Ammon's horn (tissue), 1 donor: ENCODE data around the gene ADD3.

Source experiments
- DNase-seq: peaks from one replicate; pipeline ENCODE4 v3.0.0-alpha.2; 2016; ENCODE audit warnings: low spot score

ADD3 gene

DNA sequence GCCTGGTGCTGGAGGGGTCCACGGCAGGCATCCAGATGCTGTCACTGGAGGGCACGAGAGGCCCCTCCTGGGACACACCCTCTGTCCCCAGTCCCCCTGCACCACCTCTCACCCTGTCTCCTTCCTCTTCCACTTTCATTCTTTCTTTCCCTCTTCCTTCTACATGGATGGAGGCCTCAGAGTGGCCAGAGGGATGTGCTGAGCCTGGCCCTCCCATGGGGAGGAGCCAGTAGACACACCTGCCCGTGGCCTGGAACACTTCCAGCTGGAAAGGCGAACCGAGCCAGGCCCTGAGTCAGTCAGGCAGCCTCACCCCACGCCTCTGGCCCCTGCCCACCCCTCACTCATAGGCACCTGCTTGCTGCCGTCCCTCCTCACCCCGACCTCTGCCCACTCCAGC lies 143.7 kb downstream of the ADD3 start:
- DNase-seq, result no peak

DNA sequence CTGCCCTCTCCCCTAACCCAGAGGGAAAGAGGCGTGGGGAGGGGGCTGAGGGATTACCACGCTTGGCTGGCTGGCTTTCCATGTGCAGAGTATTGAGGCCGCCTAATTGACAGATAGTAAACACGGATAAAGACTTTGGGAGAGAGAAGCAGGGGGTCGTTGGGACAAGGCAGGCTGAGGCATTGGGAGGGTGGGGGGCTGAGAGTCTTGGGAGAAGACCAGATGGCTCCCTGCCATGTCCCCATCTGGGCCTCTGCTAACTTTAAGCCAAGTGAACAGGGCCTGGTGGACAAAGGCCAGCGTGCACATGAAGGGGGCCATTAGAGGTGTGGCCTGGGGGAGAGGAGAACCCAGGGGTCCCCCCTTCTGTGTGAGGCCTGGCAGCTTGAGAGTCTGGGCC lies 144.2 kb downstream of the ADD3 start:
- DNase-seq, result no peak

DNA sequence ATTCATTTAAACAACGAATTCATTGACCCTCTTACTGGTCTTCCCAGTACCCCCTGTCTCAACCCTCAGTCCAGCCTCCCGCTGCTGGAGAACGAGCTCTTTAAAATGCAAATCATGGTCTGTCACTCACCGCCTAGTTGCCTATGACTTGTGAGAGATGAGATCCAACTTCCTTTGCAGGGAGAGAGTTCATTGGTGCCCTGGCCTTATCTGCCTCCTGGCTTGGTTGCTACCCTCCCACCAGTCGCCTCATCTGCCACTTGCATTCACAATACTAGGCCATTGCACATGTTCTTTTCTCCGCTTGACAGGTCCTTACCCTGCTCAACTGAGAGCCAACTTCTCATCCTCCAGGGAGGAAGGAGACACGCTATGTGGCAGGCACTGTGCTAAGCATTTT lies 145.6 kb downstream of the ADD3 start:
- no peak for DNase-seq

DNA sequence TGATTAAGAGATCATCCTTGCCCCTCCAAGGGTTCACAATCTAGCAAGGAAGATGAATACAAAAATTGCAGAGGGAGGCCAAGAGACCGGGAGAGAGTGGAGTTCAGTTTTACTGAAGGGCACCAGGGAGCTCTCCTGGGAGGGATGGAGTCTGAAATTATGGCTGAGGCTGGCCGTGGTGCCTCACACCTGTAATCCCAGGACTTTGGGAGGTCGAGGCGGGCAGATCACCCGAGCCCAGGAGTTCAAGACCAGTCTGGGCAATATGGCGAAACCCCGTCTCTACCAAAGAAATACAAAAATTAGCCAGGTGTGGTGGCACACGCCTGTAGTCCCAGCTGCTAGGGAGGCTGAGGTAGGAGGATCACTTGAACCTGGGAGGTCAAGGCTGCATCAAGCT lies 148.3 kb downstream of the ADD3 start:
- DNase-seq, result no peak

DNA sequence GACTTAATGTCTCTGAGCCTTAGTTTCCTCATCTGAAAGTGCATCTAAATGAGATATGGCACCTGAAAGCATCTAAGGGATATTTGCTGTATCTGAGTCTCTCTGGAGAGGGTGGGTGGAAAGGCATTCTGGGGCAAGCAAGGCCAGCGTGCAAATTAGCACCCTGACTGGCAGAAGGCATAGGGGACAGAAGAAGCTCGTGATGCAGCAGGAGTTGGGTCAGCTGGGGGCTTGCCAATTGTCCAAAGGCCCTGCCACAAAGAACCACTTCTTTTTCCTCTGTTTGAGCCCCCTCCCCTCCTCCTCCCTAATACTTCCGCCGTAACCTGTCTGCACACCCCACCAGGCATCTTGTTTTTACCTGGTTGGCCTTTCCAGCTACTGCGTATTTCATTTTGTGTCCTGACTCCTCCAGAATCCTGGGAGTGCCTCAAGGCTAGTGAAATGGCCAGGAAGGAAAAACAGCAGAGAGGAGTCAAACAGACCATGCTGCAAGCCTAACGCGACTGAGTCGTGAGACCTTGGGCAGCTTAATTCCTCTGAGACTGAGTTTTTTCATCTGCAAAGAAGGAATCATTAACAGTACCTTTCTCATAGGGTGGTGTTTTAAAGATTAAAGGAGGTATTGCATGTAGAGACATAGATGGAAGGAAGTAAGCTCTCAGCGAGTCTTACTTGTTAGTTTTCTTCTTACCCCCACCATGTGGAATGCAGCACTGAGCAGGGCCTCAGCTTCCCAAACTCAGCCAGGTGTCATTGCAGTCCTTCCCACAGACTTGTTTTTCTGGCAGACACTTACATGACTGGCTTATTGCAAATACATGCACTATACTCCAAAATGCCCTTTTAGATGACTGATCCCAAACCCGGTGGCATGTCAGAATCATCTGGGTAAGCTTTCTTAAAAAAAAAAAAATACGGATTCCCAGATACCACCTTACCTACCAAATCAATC lies 150.5 kb downstream of the ADD3 start:
- DNase-seq, result no peak

DNA sequence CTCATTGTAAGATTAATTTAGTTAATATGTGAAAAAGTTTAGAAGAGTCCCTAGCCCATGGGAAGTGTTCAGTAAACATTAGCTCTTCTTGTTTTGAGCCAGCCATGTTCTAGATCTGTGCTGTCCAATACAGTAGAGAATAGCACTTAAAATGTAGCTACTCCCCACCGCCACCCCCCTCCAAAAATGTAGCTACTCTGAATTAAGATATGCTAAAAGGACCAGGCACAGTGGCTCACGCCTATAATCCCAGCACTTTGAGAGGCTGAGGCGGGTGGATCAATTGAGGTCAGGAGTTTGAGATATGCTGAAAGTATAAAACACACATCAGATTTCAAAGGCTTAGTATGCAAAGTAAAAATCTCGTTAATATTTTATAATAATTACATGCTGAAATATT lies 152.3 kb downstream of the ADD3 start:
- DNase-seq, result no peak

DNA sequence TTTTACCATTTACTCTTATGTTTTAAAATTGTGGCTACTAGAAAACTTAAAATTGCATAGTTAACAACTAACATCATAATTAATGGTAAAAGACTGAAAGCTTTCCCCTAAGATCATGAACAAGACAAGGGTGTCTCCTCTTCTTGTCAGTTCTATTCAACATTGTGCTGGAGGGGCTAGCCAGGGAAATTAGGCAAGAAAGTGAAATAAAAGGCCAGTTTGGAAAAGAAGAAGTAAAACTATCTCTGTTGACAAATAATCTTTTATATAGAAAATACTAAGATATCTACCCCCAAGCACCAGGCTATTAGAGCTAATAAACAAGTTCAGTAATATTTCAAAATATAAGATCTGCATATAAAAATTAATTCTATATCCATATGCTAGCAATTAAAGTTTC lies 152.7 kb downstream of the ADD3 start:
- no peak for DNase-seq

DNA sequence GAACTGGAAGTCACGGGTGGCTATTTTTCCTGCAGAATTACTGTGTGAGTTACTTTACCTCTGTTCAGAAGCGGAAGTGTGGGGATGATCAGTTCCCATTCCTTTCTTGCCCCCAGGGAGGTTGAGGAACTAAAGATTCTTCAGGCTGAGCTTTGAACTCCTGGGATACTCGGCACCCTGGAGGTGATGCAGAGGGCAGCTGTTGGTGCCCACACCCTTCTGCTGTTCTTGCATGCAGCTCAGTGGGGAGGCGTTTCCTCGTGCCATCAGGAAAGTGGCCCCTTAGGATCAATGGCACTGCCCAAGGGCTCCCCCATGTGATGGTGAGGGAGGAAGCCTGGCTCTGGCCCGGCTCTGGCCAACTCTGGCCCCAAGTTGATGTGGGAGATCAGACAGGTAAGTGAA lies 155.0 kb downstream of the ADD3 start:
- DNase-seq, result no peak

DNA sequence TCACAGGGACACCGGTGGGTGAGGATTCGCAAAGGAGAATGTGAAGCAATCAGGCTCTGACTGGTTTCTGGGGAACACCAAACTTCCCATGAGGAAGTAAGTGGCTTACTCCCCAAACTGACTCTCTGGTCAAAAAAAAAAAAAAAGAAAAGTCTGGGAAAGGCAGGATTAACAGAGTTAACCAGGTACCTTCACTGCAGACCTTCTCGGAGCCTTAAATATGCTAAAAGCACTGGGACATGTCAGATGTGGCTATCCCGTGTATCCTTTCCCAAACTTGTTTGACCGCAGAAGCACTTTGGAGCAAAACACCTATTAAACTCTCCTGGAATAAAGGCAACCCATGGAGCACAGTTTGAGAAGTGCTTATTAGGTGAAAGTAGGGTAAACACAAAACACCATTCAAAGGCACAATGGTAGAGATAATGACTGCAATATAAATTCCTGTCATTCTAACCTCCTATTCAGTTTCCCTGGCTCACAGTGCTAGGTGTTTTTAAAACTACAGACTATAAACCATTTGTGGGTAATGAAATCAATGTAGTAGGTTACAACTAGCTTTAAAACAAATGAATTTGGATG lies 155.5 kb downstream of the ADD3 start:
- DNase-seq, result no peak

DNA sequence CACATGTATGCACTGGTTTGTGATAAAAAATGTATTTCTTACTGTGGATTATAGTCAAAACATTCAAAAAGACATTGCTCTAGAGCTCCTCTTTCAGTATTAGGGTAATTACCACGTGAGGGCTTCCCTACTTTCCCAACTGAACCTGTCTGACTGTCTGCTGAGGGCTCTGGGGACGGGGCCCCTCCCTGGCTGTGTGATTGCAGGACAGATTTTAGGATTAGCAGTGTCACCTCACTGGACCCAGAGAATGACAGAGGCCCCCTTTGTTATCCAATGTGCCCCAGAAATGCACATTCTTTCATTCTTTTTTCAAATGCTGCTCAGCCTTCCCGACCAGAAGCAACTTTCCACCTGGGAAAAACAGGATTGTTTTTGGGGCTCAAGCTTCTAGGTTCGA lies 156.1 kb downstream of the ADD3 start:
- DNase-seq, result no peak

DNA sequence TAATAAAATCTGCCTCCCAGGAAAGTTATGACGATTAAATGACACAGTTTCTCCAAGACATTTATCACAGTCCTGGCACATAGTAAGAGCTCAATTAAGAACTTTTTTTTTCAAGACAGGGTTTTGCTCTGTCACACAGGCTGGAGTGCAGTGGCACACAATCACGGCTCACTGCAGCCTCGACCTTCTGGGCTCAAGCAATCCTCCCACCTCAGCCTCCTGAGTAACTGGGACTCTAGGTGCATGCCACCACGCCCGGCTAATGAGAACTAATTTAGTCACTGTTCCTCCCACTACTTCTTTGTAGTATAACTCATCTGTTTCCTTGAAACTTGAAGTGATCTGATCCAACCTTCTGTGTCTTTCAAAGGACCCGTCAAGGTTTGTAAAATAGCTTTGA lies 157.5 kb downstream of the ADD3 start:
- DNase-seq, result no peak

DNA sequence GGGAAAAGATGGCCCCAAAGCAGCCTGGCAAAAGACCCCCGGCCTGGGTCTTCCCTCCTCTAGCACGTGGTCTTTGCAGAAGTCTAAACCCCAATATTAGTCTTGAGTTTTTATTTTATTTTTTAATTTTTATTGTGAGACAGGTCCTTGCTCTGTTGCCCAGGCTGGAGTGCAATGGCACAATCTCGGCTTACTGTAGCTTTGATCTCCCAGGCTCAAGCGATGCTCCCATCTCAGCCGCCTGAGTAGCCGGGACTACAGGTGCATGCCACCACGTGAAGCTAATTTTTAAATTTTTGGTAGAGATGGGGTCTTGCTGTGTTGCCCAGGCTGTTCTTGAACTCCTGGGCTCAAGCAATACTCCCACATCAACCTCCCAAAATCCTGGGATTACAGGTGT lies 159.4 kb downstream of the ADD3 start:
- DNase-seq, result no peak

DNA sequence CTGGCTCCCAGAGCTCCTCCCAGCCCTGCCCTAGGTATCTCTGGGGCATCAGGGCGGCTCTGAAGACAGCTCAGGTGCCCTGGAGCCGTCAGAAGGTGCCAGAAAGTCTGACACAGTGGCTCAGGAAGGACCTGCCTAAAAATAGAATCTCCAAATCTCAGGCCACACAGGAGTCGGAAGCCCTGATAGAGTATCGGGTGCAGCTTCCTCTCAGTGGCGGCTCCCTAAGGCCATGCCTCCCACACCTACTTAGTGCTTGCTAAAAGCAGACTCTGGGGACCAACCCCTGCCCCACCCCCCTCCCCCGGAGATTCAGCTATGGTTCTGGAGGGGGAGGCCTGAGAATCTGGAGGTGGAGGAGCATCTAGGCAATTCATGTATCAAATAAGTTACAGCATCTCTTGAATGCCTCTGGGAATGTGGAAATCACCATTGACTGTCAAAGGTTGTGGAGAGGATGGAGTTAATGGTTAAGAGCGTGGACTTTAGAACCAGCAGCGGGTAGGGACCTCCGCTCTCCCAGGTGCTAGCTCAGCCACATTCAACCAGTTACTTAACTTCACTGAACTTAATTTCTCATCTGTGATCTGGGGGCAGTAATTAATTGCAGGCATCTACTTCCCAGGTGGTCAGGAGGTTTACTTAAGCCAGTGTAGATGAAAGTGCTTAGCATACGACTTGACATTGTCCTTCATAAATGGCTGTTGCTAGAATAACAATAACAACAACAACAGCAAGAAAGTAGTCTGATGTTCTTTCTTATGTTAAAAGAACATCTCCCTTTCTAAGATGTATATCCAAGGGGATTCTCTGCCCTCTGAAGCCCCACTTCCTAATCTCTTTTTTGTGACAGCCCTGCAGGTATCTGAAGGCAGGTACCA lies 161.1 kb downstream of the ADD3 start:
- DNase-seq, result no peak

DNA sequence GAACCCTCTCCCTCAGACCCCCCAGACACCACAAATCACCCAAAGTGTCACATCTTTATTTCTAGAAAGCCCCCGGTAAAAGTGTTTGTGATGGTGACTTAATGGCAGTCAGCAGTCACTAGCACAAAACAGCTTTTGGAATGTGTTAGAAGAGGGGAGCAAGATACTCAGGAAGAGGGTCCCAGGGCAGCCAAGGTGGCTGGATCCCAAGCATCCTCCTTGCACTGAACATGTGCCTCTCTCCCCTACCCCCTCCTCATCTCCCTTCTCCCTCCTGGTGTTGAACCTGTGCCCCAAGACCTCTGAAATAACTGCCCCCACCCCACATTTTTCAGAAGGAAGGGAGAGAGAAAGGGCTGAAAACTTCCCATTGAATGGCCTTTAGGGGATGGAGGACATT lies 161.8 kb downstream of the ADD3 start:
- no peak for DNase-seq

DNA sequence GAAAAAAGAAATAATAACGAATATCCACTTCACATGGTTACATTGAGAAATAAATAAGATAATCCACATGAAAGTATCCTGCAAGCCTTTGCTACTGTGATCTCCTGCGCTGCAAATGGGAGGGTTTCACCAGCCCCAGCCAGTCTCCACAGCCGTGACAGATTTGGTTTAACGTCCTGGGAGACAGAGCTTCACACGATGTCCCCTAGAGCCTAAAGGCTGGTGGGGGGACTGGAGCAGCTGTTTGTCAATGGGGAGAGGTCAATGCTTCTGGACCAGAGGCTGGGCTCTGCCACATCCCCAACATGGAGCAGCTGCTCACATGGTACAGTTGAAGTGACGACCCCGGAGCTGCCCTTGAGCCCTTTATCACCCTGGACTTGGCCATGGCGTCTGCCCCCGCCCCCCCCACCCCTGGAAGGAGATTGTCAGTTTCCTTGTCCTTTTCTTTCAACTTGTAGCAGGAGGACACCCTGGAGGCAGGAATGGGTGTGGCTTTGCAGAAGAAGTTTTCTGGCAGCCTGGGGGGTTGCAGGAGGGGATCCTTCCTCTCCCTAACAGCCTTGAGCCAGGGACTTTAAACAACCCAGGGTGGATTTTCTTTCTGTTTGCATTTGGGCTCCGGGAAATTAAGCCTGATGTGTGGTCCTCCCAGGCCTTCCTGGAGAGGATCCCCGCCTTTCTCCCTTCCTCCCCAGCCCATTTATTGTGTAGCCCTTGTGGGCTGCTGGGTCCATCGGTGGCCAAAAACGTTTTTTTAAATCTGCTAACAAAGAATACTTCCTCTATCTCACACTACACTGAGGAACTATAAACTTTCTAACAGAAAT lies 162.6 kb downstream of the ADD3 start:
- no peak for DNase-seq

DNA sequence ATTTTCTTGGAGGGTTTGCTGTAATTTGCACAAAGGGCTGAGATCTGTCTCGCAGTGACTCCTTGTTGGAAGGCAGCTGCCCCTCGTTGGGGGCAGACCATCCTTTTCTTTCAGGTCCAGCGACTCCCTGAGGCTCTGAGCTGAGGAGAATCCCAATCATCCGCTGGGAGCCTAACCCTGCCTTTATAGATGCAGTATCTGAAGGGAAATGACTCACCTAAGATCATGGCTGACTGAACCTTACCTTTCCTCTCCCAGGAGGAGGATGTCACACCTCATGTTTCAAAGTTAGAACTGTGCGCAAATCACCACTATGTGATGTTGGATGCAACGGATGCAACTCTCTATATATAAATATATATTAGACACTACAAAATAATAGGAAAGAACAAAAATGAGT lies 163.2 kb downstream of the ADD3 start:
- DNase-seq, result no peak

DNA sequence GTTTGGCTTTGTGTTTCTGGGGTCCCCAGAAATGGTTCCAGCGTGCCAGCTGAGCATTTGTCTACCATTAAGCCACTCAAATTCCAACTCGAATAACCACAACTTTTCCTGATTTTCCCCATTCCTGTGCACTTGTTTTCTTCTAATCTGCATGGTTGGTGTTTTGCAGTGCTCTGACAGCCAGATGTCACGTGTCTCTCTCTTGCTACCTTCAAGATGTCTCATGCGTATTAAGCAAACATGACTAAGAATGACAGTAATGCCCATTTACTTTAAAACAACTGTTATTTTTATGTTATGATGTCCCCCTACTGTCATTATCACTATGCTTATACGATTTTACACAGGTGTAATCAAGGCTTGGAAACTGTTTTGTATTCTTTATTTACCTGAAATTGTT lies 164.4 kb downstream of the ADD3 start:
- no peak for DNase-seq

DNA sequence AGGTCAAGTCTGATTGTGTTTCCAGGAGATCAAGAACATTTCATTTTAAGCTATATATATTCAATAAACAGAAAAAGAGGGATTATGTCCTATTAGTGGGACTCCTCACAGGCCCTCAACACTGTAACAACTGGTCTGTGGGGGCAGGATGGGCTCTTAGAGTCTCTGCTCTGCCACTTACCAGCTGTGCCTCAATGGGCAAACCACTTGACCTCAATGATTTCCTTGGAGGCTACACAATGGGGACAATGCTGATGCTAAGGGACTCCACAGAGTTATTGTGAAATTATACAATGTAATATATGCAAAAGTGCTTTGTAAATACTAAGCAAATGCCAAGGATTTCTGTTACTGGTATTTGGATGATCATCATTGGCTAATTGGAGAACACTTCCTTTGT lies 166.4 kb downstream of the ADD3 start:
- DNase-seq, result no peak

DNA sequence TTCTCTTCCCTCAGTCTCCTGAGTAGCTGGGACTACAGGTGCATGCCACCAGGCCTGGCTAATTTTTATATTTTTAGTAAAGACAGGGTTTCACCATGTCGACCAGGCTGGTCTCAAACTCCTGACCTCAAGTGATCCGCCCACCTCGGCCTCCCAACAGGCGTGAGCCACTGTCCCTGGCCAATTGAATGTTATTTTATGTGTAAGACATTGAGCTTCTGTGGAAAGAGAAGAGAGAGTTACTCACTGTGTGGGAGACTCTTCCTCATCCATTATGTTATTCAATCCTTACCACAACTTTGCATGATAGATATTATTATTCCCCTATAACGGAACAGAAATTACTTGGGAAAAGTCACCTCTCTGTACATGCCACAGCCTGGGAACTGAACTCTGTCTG lies 167.0 kb downstream of the ADD3 start:
- no peak for DNase-seq

DNA sequence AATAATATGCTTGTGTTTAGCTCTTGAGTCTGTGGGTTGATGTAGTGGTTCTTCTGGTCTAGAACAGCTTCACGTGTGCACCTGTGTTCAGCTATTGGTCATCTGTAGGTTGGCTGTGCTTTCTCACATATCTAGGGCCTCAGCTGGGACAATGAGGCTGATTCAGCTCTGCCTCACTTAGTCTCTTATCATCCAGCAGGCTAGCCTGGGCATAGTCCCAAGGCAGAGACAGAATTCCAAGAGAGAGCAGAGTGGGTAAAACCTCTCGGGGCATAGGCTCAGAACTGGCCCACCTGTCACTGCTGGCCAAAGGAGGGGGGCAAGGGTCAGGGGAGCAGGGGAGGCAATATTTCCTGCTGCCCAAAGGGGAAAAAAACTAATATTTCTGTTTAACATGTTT lies 167.6 kb downstream of the ADD3 start:
- DNase-seq, result no peak

DNA sequence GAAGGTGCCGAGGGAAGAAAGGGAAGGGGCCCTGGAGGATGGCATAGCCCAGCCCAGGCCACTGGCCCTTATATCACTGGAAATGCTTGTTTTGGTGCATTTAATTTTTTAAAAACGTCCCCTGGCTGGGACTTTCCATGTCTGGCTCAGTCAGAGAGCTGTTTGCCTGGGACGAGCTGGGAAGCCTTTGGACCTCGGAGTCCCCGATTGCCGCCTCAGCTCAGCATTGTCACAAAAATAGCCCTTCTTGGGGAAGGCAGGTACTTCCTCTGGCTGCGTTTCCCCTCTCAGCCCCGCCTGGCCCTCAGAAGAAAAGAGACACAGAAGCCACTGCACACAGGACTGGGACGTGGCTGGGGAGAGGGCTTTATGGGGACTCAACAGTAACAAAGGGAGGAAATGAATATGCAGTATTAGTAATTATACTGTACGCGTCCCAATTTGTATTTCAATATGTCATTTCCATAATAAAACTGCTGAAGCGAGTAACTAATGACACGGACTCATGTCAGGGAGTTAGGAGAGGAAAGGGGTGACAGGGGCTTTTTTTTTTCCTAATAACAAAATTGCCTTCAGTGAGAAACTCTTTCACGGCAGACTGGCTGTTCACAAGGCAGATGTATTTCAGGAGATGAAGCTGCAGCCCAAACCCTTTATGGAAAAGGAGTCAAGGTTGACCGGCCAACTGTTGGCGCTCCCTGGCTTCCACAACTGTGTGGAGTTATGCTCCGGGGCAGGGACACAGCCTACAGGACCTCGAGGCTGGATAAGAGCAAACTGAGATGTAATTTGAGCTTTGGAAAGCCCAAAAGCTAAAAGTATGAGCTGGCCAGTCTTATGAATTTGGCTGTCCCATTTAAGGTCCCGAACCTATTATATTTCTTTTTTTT lies 168.6 kb downstream of the ADD3 start:
- DNase-seq, result no peak
